GM12874 (cell line): ENCODE data around the gene GRAP.

ENCODE experiments used
- TF ChIP-seq, protein P1 (sequence below): IDR thresholded peaks from 2 replicates; pipeline ENCODE4 v1.5.1; 2011; ENCODE audit warnings: low read depth, mild to moderate bottlenecking, control low read depth, low read length, moderate library complexity; ENCODE audit not compliant: insufficient read depth

Gene GRAP

DNA sequence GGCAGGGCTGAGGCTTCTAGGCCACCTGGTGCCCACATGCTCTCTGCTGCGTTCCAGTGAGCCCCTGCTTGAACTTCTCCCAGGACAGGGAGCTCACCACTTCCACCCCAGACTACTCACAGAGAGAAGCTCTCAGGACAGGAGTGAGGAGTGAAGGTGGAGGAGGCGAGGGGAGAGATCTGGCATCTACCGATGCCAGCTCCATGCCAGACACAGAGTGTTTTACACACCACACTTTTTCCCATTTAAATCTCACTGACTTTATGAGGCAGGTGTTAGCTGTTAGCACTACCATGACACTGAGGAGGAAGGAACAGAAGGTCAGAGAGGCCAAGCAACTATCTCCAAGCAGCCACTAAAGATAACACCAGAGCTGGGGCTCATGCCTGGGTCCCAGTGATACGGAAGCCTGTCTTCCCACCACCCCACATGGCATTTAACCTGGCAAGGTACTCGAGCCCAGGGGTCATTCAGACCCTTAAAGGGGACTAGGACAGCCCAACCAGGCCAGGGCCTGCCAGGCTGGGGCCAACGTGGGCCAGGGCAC is 49.0 kb downstream of the GRAP start:
- TF ChIP-seq, protein P1, sequence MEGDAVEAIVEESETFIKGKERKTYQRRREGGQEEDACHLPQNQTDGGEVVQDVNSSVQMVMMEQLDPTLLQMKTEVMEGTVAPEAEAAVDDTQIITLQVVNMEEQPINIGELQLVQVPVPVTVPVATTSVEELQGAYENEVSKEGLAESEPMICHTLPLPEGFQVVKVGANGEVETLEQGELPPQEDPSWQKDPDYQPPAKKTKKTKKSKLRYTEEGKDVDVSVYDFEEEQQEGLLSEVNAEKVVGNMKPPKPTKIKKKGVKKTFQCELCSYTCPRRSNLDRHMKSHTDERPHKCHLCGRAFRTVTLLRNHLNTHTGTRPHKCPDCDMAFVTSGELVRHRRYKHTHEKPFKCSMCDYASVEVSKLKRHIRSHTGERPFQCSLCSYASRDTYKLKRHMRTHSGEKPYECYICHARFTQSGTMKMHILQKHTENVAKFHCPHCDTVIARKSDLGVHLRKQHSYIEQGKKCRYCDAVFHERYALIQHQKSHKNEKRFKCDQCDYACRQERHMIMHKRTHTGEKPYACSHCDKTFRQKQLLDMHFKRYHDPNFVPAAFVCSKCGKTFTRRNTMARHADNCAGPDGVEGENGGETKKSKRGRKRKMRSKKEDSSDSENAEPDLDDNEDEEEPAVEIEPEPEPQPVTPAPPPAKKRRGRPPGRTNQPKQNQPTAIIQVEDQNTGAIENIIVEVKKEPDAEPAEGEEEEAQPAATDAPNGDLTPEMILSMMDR, result no peak

DNA sequence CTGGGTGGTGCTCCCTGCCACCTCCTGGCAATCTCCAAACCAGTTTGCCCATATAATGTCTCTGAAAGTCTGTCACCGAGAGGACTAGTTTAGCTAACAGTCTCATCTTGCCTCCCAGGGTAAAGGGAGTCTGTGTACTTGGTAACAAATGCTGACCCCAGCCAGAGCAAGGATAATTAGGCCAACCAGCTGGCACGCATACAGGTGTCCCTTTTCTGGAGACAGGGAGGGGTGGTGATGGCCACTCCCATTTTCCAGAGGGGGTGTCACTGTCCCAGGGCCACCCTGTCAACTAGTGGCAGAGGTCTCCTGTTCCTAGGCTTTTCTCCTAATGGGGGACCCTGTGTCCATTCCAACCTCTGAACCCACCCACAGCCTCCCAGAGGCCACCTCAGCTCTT is 50.3 kb downstream of the GRAP start:
- TF ChIP-seq, protein P1, result no peak

DNA sequence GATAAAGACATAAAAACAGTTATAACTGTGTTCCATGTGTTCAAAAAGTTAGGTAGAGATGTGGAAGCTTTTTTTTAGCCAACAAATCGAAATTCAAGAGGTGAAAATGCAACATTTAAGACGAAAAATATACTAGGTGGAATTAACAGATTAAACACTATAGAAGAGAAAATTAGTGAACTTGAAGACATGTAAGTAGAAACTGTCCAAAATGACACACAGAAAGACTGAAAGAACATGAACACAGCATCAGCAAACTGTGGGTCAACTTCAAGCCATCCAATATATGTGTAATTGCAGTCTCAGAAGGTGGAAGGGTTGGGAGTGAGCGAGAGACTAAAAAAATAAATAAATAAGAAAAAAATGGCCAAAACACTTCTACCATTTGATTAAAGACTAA is 51.5 kb downstream of the GRAP start:
- TF ChIP-seq, protein P1, result no peak

DNA sequence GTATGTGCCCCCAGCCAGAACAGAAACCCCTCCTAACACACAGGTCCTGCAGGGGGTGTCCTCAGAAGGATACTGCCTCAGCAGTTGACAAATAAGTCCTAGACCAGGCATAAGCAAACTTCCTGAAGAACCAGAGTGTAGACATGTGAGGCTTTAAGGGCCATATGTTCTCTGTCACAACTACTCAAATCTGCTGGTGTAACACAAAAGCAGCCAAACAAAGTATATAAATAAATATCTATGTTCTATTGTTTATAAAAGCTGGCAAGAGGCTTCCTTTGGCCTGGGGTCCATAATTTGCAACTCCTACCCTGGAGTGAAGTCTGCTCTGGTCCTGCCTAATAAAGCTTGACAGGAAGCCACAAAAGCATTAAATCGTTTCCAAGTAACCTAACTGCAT is 52.1 kb downstream of the GRAP start:
- TF ChIP-seq, protein P1, result no peak

DNA sequence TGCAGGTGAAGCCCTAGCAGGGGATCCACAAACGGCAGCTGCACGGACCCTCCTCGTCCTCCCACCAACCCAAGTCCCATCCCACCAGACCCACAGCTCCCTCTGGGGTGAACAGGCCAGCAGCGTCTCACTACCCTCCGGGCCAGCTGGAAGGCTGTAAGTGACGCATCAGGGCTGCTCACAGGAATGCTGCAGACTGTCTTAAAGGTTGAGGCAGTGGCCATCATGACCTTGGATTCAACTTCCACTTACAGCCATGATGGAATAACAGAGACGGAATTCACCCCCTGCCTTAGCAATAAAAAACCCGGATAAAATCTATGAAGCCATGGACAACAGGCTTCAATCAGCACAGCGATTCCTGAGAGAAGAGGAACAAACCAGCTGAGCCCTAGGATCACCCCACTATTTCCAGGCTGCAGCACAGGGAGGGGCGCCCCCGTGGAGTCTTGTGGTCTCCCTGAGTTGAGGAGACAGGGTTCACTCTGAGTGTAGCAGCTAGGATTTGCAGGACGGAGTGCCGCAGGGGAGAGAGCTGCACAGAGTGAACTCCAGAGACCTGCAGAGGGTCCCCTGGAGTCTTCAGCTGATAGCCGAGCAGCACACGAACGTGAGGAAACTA is 52.7 kb downstream of the GRAP start:
- TF ChIP-seq, protein P1, result no peak

DNA sequence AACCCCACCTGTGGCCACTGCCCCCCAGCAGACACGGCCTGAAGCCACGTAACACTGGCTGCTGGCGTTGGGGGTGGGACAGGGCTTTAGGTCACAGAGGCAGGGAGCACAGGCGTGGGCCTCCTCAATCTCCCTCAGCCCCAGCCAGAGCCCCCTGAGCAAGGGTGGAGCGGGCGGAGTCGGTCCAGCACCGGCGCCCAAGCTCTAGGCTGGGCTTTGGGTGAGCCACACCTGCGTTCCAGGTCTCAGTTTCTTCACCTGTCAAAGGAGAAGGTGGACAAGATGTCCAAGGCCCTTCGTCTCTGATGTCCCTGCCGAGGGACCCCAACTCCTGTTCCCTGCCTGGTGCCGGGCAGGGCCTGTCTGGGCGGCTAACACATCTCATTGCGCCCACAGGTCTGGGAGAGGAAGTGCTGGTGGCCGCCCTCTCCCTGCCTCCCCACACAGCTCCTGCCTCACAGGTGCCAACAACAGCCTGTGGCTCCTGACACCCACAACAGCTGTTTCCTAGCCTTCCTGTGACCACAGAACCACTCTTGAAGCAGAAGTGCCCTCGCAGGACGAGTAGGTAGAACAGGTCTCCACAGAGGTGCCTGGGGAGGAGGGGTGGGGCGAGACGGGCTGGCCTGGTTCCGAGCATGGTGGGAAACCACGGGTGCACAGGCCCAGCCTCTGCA is 54.2 kb downstream of the GRAP start:
- TF ChIP-seq, protein P1, result no peak

DNA sequence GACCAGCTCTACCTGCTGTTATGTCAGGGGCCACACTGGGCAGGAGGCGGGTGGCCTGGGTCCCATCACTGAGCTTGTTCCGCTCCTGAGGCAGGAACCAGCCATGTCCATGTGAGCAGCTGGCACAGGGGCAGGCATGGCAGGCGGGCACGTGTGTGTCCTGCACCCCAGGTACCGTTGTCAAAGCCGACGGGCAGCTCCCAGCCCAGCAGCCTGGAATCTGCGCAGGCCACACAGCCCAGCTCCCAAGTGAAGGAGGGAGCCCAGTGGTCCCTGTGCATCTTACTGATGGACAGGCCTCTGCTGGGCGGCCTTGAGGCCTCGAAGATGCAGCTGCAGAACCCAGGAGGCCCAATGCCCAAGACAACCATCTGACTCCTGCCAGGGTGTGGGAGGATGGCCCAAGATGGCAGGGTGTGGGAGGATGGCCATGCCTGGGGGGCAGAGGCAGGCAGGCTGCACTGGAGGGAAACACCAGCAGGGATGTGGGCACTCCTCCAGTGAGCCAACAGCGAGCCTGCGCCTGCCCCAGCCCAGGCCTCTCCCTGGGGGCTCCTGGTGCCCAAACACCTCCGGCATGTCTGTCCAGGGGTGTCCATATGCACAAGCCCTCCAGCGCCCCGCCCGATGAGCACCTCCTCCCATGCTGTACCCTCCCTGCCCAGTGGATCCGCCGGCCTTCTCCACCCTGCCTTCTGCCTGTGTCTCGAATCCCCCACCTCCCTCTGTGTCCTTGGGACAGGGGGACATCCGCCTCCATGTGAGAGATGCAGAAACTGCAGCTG is 55.0 kb downstream of the GRAP start:
- TF ChIP-seq, protein P1, result no peak
